ENCODE measurements around the gene NPHP4.

NPHP4 gene

GRCh38 chr1:5821540-5822176 lies 170.6 kb downstream of the NPHP4 start:
- TF ChIP-seq CTCF (IDR thresholded peaks at IDR 0.05; ENCODE audit: borderline replicate concordance, control extremely low read depth, extremely low read depth, insufficient read depth, missing control alignments), result no peak
- no peak for DNase-seq (ENCODE audit: low spot score)
- in situ Hi-C loops (cut with MboI; ENCODE audit: low sequenced_read_pairs, unreplicated experiment), result no loop called here

- no peak for DNase-seq (ENCODE audit: low spot score)
- in situ Hi-C loops (cut with MboI; ENCODE audit: low sequenced_read_pairs, unreplicated experiment), result no loop called here
- no peak for TF ChIP-seq CTCF (IDR thresholded peaks at IDR 0.05; ENCODE audit: borderline replicate concordance, control extremely low read depth, extremely low read depth, insufficient read depth, missing control alignments)
These were observed 172.2 kb downstream of the NPHP4 start for GRCh38 chr1:5820026-5820421.

GRCh38 chr1:5819391-5820025 lies 172.7 kb downstream of the NPHP4 start:
- in situ Hi-C loops (cut with MboI; ENCODE audit: low sequenced_read_pairs, unreplicated experiment), result no loop called here
- no peak for DNase-seq (ENCODE audit: low spot score)
- no peak for TF ChIP-seq CTCF (IDR thresholded peaks at IDR 0.05; ENCODE audit: borderline replicate concordance, control extremely low read depth, extremely low read depth, insufficient read depth, missing control alignments)

- no peak for TF ChIP-seq CTCF (IDR thresholded peaks at IDR 0.05; ENCODE audit: borderline replicate concordance, control extremely low read depth, extremely low read depth, insufficient read depth, missing control alignments)
These were observed 173.5 kb downstream of the NPHP4 start for GRCh38 chr1:5818755-5819154.

GRCh38 chr1:5815716-5816115 lies 176.5 kb downstream of the NPHP4 start:
- in situ Hi-C loops (cut with MboI; ENCODE audit: low sequenced_read_pairs, unreplicated experiment), result no loop called here
- DNase-seq (ENCODE audit: low spot score), result no peak
- no peak for TF ChIP-seq CTCF (IDR thresholded peaks at IDR 0.05; ENCODE audit: borderline replicate concordance, control extremely low read depth, extremely low read depth, insufficient read depth, missing control alignments)

More at GRCh38 chr1:5818755-5819154, 173.5 kb downstream of the NPHP4 start:
- no peak for DNase-seq (ENCODE audit: low spot score)
- in situ Hi-C loops (cut with MboI; ENCODE audit: low sequenced_read_pairs, unreplicated experiment), result no loop called here

GRCh38 chr1:5815211-5815610 lies 177.0 kb downstream of the NPHP4 start:
- TF ChIP-seq CTCF (IDR thresholded peaks at IDR 0.05; ENCODE audit: borderline replicate concordance, control extremely low read depth, extremely low read depth, insufficient read depth, missing control alignments), result no peak
- no peak for DNase-seq (ENCODE audit: low spot score)
- in situ Hi-C loops (cut with MboI; ENCODE audit: low sequenced_read_pairs, unreplicated experiment), result no loop called here
